GM18505 (cell line): ENCODE measurements around the gene RHOG.

ENCODE experiments used
- ATAC-seq: cut with Tn5 transposase; IDR thresholded peaks from one replicate; pipeline ENCODE4 v1.9.1; 2021; ENCODE audit not compliant: unreplicated experiment
- POLR2A ChIP-seq: IDR thresholded peaks from 4 replicates; pipeline ENCODE4 v1.6.1; 2011; ENCODE audit warnings: borderline replicate concordance; ENCODE audit not compliant: insufficient read depth, insufficient read length; ENCODE audit errors: extremely low read depth

The RHOG gene

DNA sequence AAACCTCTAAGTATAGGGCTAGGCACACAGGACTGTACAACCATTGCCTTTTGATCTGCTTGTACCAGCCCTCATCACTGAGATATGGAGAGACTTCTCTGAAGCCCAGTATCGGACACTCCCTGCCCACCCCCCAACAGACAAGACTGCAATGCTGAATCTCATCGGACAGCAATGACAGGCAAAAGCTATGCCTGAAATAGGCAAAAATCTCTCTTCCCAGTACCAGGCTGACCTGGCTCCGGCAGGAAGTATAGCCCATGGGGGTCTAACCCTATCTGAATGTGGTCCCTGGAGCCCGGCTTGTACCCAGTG is 6.5 kb downstream of the RHOG start:
- TF ChIP-seq POLR2A: no peak
- ATAC-seq: no peak

DNA sequence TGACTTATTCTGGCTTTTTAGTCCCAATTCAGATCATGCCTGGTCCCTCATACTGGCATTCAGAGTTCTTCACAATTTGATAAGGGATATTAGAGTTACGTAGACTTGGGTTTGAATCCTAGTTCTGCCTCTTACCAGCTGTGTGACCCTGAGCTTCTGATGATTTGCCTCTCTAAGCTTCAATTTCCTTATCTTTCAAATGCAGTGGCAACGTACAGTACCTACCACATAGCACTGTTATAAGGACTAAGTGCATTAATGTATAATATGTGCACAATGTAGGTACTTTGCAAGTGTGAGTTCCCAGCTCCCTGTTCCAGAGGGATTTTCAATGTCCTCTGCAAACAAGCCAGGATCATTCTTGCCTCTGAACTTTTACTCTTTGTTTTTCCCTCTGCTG is 7.3 kb downstream of the RHOG start:
- no peak for ATAC-seq
- TF ChIP-seq POLR2A: no peak

DNA sequence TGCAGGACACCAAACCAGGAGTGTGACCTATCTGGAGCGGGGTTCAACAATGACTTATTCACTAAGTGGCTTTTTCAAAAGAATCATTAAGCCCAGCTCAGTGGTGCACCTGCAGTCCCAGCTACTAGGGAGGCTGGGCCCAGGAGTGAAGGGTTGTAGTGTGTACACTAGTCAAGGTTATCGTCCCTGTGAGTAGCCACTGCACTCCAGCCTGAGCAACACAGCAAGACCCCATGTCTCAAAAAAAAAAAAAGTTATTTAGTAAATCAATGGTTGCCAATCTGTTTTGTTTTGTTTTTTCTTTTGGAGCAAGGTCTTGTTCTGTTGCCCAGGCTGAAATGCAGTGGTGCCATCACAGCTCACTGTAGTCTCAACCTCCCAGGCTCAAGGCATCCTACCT is 7.9 kb downstream of the RHOG start:
- no peak for ATAC-seq
- no peak for TF ChIP-seq POLR2A

DNA sequence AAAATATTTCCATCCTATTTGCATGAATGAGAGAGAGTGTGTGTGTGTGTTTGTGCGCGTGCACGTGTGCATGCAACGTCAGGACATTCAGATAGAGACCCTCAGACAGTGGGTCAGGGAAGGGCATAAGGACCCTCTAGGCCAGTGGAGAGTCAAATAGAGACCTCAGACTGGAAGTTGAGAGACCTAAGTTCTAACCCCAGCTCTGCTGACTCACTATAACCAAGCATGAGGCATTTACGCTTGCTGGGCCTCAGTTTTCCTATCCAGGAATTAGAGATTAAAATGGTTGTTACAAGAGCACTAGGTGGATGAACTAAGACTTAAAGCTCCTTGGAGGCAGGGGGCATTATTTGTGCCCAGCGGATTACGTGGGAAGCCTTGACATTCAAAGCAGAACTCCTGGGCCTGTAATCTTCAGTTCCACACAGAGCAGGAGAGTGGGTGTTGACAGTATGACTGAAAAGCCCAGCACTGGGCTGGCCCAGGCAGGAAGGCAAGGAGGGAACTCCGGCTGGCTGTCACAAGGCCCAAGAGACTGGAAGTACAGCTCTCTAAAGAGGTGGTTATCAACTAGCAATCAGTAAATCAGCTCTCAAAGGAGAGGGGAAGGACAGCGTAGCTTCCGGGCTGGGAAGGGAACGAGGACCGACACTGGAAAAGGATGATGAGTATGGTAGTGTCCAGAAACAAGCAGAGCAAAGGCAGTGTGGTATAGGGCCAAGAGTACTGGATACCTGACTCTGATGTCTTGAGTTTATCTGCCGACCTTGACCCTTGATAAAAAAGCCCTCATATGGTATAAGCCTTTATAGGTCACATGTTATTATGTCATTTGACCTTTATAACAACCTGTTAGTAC is 9.2 kb downstream of the RHOG start:
- ATAC-seq: no peak
- no peak for TF ChIP-seq POLR2A

DNA sequence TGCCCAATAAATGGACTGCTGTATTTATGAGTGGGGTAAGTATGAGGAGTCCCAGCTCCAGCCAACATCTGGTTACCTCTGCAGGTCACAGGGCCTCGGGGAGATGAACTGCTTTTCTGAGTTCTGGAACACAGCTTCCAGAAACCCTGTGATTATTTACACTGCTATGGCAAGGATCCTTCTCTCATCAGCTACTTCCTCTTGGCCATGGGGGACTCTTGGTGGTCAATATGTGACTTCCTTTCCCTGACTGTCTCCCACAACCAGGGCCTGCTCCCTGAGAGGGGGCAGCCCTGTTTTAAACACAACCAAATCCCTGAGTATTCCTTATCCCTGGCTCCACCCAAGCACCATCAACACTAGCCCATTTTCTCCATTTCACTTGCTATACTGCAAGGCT is 10.0 kb downstream of the RHOG start:
- no peak for ATAC-seq
- TF ChIP-seq POLR2A: no peak

DNA sequence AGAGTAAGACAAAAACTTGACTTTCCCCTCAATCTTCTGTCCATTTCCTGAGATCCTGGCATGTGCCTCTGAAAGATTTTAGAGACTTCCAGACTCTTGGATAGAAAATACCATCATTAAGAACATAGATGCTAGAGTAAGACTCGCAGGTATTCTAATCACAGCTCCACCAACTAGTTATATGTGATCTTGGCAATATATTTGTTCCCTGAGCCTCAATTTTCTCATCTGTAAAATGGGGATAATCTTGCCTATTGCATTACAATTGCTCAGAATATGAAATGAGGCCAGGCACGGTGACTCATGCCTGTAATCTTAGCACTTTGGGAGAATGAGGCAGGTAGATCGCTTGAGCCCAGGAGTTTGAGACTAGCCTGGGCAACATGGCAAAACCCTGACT is 10.7 kb downstream of the RHOG start:
- TF ChIP-seq POLR2A: no peak
- no peak for ATAC-seq

DNA sequence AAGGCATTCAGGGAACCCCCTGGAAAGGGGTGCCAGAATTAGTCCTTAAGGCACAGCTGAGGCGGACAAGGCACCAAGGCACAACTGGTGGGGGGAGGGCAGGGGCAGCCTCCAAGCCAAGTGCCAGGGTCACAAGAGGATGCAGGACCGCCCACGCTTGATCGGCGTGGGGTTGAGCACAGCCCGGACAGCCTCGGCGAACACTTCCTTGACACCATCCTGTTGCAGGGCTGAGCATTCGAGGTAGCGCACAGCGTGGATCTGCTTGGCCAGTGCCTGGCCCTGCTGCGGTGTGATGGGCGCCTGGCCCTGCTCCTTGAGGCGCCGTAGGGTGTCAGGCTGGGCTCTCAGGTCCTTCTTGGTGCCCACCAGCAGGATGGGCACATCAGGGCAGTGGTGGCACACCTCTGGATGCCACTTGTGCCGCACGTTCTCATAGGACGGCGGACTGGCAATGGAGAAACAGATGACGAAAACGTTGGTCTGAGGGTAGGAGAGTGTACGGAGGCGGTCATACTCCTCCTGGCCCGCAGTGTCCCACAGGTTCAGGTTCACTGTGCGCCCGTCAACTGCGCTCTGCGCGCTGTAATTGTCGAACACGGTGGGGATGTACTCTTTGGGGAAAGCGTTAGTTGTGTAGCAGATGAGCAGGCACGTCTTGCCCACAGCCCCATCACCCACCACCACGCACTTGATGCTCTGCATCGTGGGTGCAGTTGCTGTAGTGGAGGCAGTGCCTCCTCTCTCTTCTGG is 13.1 kb downstream of the RHOG start:
- TF ChIP-seq POLR2A: no peak
- no peak for ATAC-seq

DNA sequence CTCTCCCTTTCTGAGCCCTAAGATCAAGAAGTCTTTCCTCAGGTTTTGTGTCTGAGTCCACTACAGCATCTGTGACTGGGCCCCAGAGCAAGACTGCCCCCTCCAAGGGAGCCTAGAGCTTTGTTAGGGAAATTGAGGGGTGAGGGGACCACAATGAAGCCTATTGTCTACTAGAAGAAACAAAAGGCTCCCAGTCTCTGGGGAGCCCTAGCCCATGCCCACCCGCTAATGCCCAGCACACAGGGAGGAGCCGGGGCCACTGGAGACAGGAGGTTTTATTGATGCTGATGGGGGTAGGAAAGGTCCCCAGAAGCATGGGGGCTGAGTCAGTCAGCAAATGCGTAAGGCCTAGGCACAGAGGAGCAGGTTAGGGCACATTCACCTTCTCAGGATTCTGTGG is 14.0 kb downstream of the RHOG start:
- ATAC-seq: no peak
- no peak for TF ChIP-seq POLR2A

DNA sequence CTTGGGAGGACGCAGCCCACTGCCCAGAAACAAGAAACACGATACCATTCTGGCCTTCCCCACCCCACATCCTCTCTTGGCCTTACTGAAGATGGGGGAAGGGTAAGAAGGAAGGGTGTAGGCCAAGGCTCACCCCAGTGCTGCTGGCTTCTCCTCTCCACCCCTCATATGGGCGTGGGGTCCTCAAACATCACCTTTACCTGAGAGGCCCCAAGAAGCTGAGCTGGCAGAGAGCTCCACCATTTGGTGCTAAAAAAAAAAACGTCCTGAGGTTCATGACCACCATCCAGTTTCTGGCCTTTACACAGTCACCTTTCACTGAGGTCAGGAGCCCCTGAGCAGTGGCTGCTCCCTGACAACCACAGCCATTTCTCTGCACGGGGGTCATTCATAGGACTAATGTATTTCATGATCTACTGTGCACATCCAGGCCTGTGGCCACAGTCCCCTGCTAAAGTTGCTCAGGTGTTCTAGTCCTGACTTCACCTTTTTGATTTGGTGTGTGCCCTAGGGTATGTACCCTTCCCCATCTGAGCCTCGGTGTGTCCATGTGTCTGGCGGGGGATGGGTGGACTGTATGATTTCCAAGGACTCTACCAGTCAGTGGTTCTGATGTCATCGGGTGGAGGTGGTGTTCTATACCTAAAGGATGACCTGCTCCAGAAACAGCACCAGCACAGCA is 15.1 kb downstream of the RHOG start:
- ATAC-seq: no peak
- TF ChIP-seq POLR2A: peak; percentile 24

DNA sequence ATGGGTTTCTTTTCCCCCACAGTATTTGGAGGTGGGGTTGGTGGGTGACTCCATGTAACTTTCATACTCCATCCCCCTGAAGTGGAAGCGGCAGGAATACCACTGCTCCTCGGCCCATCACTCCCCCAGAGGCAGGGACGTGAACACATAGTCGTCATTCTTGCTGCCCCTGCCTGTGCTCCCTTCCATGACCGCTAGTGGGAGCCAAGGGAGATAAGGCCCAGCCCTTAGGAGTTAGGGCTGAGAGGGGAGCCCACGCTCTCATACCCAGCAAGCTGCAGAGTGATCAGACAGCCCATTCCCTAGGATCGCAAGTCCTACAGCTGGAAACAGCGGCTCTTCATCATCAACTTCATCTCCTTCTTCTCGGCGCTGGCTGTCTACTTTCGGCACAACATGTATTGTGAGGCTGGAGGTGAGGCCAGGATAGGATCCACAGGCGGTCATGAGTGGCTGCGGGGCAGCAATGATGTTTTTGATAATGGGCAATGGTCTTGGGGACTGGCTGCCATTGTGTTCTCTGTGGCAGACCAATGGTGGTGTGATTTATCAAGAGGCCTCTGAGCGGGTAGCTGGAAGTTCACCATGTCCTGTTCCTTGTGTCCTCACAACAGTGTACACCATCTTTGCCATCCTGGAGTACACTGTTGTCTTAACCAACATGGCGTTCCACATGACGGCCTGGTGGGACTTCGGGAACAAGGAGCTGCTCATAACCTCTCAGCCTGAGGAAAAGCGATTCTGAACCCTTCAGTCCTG is 15.9 kb downstream of the RHOG start:
- ATAC-seq: peak; percentile 76
- TF ChIP-seq POLR2A: no peak

DNA sequence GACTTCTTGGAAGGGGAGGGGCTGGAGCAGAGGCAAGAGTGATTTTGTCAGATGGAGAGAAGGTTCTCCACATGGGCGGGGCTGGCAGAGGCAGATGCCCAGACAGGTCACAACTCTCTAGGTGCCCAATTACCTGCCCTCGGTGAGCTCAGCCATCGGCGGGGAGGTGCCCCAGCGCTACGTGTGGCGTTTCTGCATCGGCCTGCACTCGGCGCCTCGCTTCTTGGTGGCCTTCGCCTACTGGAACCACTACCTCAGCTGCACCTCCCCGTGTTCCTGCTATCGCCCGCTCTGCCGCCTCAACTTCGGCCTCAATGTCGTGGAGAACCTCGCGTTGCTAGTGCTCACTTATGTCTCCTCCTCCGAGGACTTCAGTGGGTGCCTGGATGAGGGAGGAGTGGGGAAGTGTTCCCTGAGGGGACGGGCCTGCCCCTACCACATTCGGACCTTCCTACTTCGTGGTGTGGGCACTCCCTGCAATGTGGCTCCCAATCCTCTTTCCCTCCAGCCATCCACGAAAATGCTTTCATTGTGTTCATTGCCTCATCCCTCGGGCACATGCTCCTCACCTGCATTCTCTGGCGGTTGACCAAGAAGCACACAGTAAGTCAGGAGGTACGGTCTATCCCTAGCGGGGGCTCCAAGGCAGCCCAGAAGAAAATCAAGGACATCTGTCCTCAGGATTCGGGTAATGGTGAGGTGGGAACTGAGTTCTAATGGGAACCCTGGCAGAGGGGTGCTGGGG is 16.8 kb downstream of the RHOG start:
- no peak for TF ChIP-seq POLR2A

DNA sequence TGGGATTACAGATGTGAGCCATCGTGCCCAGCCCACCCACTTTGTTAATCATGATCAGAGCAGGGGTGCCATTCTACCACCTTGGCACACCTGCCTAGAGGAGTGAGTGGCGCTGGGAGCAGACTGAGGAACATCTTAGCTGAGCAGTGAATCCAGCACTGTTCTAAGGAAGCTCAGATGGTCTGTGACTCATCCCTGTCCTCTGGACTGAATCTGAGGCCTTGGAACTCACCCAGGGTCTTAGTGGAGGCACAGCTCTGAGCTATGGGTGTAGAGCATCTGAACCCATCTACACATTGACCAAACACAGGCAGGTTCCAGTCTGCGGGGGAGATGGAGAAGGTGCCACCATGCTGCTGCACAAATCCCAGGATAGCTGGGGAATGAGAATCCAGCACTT is 17.5 kb downstream of the RHOG start:
- no peak for TF ChIP-seq POLR2A
- no peak for ATAC-seq

More for the DNA sequence above, 16.8 kb downstream of the RHOG start:
- ATAC-seq: no peak
